Measurements from ENCODE around the gene SLC27A2. TPM values are rescaled to one million over a fixed set of nuclear protein-coding genes. Genes with fewer than 3 reads are reported as not detected.
A peak's percentile ranks its signal among the peaks of the same experiment; 100 is the strongest.
"Not testable (repeated sequence)": the region's sequence is repeated elsewhere in the genome, so short reads cannot be mapped to it uniquely, and the experiment has no call there.

Gene SLC27A2
- total RNA-seq, 1 experiment from 2014 or later, result 1.1 TPM

- peak; percentile 35 for DNase-seq
- no peaks in the 10 kb centered on the region for H3K27me3 ChIP-seq (ENCODE audit: control insufficient read depth, insufficient read depth, low read length)
- no peaks in the 10 kb centered on the region for H3K36me3 ChIP-seq (replicated peaks; ENCODE audit: control insufficient read depth, insufficient read depth, low read length)
- H3K4me3 ChIP-seq (ENCODE audit: insufficient read depth, low read depth, low read length), result no peak overlapping the region
Measured at GRCh38 chr15:50148362-50148963, 33.5 kb upstream of the SLC27A2 start.

GRCh38 chr15:50149090-50149489 is 32.9 kb upstream of the SLC27A2 start:
- no peak overlapping the region for H3K4me3 ChIP-seq (ENCODE audit: insufficient read depth, low read depth, low read length)
- DNase-seq, result no peak
- no peaks in the 10 kb centered on the region for H3K36me3 ChIP-seq (replicated peaks; ENCODE audit: control insufficient read depth, insufficient read depth, low read length)
- no peaks in the 10 kb centered on the region for H3K27me3 ChIP-seq (ENCODE audit: control insufficient read depth, insufficient read depth, low read length)

GRCh38 chr15:50150349-50150748 is 31.6 kb upstream of the SLC27A2 start:
- DNase-seq, result no peak

GRCh38 chr15:50150851-50151250 is 31.1 kb upstream of the SLC27A2 start:
- H3K27me3 ChIP-seq (ENCODE audit: control insufficient read depth, insufficient read depth, low read length), result no peaks in the 10 kb centered on the region
- no peak for DNase-seq
- H3K36me3 ChIP-seq (replicated peaks; ENCODE audit: control insufficient read depth, insufficient read depth, low read length), result no peaks in the 10 kb centered on the region
- no peak overlapping the region for H3K4me3 ChIP-seq (ENCODE audit: insufficient read depth, low read depth, low read length)

More at GRCh38 chr15:50150349-50150748, 31.6 kb upstream of the SLC27A2 start:
- Histone ChIP-seq H3K4me3 (ENCODE audit: insufficient read depth, low read depth, low read length) (no peak overlapping the region), H3K36me3 (replicated peaks; ENCODE audit: control insufficient read depth, insufficient read depth, low read length) (no peaks in the 10 kb centered on the region), H3K27me3 (ENCODE audit: control insufficient read depth, insufficient read depth, low read length) (no peaks in the 10 kb centered on the region)

- Histone ChIP-seq H3K27me3 (ENCODE audit: control insufficient read depth, insufficient read depth, low read length) (no peaks in the 10 kb centered on the region), H3K4me3 (ENCODE audit: insufficient read depth, low read depth, low read length) (no peak overlapping the region)
- no peak for DNase-seq
Measured at GRCh38 chr15:50151476-50151875, 30.5 kb upstream of the SLC27A2 start.

GRCh38 chr15:50158236-50158635 is 23.8 kb upstream of the SLC27A2 start:
- not testable (repeated sequence) for H3K4me3 ChIP-seq (ENCODE audit: insufficient read depth, low read depth, low read length); H3K27me3 ChIP-seq (ENCODE audit: control insufficient read depth, insufficient read depth, low read length); DNase-seq; H3K36me3 ChIP-seq (replicated peaks; ENCODE audit: control insufficient read depth, insufficient read depth, low read length)

More at GRCh38 chr15:50151476-50151875, 30.5 kb upstream of the SLC27A2 start:
- H3K36me3 ChIP-seq (replicated peaks; ENCODE audit: control insufficient read depth, insufficient read depth, low read length), result no peaks in the 10 kb centered on the region

GRCh38 chr15:50162969-50163718 is 18.9 kb upstream of the SLC27A2 start:
- no peak overlapping the region for H3K4me3 ChIP-seq (ENCODE audit: insufficient read depth, low read depth, low read length)
- no peak for DNase-seq

GRCh38 chr15:50163719-50164410 is 18.1 kb upstream of the SLC27A2 start:
- Histone ChIP-seq H3K27me3 (ENCODE audit: control insufficient read depth, insufficient read depth, low read length) (no peaks in the 10 kb centered on the region), H3K4me3 (ENCODE audit: insufficient read depth, low read depth, low read length) (no peak overlapping the region), H3K36me3 (replicated peaks; ENCODE audit: control insufficient read depth, insufficient read depth, low read length) (no peaks in the 10 kb centered on the region)
- DNase-seq, result no peak

More at GRCh38 chr15:50162969-50163718, 18.9 kb upstream of the SLC27A2 start:
- Histone ChIP-seq H3K36me3 (replicated peaks; ENCODE audit: control insufficient read depth, insufficient read depth, low read length) (no peaks in the 10 kb centered on the region), H3K27me3 (ENCODE audit: control insufficient read depth, insufficient read depth, low read length) (no peaks in the 10 kb centered on the region)

- H3K27me3 ChIP-seq (ENCODE audit: control insufficient read depth, insufficient read depth, low read length), result no peaks in the 10 kb centered on the region
- H3K4me3 ChIP-seq (ENCODE audit: insufficient read depth, low read depth, low read length), result no peak overlapping the region
- H3K36me3 ChIP-seq (replicated peaks; ENCODE audit: control insufficient read depth, insufficient read depth, low read length), result no peaks in the 10 kb centered on the region
- no peak for DNase-seq
Measured at GRCh38 chr15:50164458-50164857, 17.5 kb upstream of the SLC27A2 start.

GRCh38 chr15:50166216-50166615 is 15.8 kb upstream of the SLC27A2 start:
- no peak overlapping the region for H3K4me3 ChIP-seq (ENCODE audit: insufficient read depth, low read depth, low read length)
- no peaks in the 10 kb centered on the region for H3K27me3 ChIP-seq (ENCODE audit: control insufficient read depth, insufficient read depth, low read length)
- H3K36me3 ChIP-seq (replicated peaks; ENCODE audit: control insufficient read depth, insufficient read depth, low read length), result no peaks in the 10 kb centered on the region
- DNase-seq, result no peak

GRCh38 chr15:50167110-50167509 is 14.9 kb upstream of the SLC27A2 start:
- Histone ChIP-seq H3K36me3 (replicated peaks; ENCODE audit: control insufficient read depth, insufficient read depth, low read length) (no peaks in the 10 kb centered on the region), H3K4me3 (ENCODE audit: insufficient read depth, low read depth, low read length) (no peak overlapping the region), H3K27me3 (ENCODE audit: control insufficient read depth, insufficient read depth, low read length) (no peaks in the 10 kb centered on the region)
- no peak for DNase-seq

GRCh38 chr15:50168379-50168778 is 13.6 kb upstream of the SLC27A2 start:
- DNase-seq, result no peak
- H3K27me3 ChIP-seq (ENCODE audit: control insufficient read depth, insufficient read depth, low read length), result no peaks in the 10 kb centered on the region
- H3K36me3 ChIP-seq (replicated peaks; ENCODE audit: control insufficient read depth, insufficient read depth, low read length), result no peaks in the 10 kb centered on the region
- no peak overlapping the region for H3K4me3 ChIP-seq (ENCODE audit: insufficient read depth, low read depth, low read length)

- H3K27me3 ChIP-seq (ENCODE audit: control insufficient read depth, insufficient read depth, low read length), result no peaks in the 10 kb centered on the region
- H3K4me3 ChIP-seq (ENCODE audit: insufficient read depth, low read depth, low read length), result no peak overlapping the region
- DNase-seq, result no peak
- no peaks in the 10 kb centered on the region for H3K36me3 ChIP-seq (replicated peaks; ENCODE audit: control insufficient read depth, insufficient read depth, low read length)
Measured at GRCh38 chr15:50168783-50169411, 13.1 kb upstream of the SLC27A2 start.

GRCh38 chr15:50172360-50172895 is 9.6 kb upstream of the SLC27A2 start:
- not testable (repeated sequence) for H3K27me3 ChIP-seq (ENCODE audit: control insufficient read depth, insufficient read depth, low read length); DNase-seq; H3K36me3 ChIP-seq (replicated peaks; ENCODE audit: control insufficient read depth, insufficient read depth, low read length); H3K4me3 ChIP-seq (ENCODE audit: insufficient read depth, low read depth, low read length)

Measured in H7 (cell line).